ENCODE data around the gene RERE. TPM values are rescaled to one million over a fixed set of nuclear protein-coding genes. Genes with fewer than 3 reads are reported as not detected.
A peak's percentile ranks its signal among the peaks of the same experiment; 100 is the strongest.
"Not testable (repeated sequence)": the region's sequence is repeated elsewhere in the genome, so short reads cannot be mapped to it uniquely, and the experiment has no call there.

Gene RERE
- total RNA-seq, 2 experiments from 2014 or later: 96.6 to 101 TPM

GRCh38 chr1:8381618-8382017 lies 435.8 kb downstream of the RERE start:
- Mint-ChIP-seq H3K9me3 (no peaks in the 10 kb centered on the region), H3K4me1 (peaks cover 48% of the 10 kb centered on the region), H3K36me3 (ENCODE audit: low read depth) (peaks cover 28% of the 10 kb centered on the region), H3K4me3 (no peak overlapping the region), H3K27me3 (no peaks in the 10 kb centered on the region), H3K27ac (no peak overlapping the region)
- ChIA-PET CTCF (interaction anchor here (0.6 to 1.0 kb wide), 3 partner anchors 50 to 536 kb away, joined by 3 to 5 read pairs (median 4); no protein-coding TSS in a partner anchor), POLR2A (no interaction called here)
- DNase-seq: no peak

GRCh38 chr1:8380310-8380709 lies 437.1 kb downstream of the RERE start:
- not testable (repeated sequence) for H3K4me3 Mint-ChIP-seq, H3K27me3 Mint-ChIP-seq, H3K27ac Mint-ChIP-seq, H3K9me3 Mint-ChIP-seq, DNase-seq
- ChIA-PET POLR2A (interaction anchor here (0.9 kb wide), 1 partner anchor 22 kb away, joined by 3 read pairs; no protein-coding TSS in a partner anchor), CTCF (interaction anchor here (0.8 kb wide), 1 partner anchor 356 kb away, joined by 5 read pairs; no protein-coding TSS in a partner anchor)
- Mint-ChIP-seq H3K4me1 (peaks cover 48% of the 10 kb centered on the region), H3K36me3 (ENCODE audit: low read depth) (peaks cover 27% of the 10 kb centered on the region)

GRCh38 chr1:8379513-8380186 lies 437.8 kb downstream of the RERE start:
- peaks cover 25% of the 10 kb centered on the region for H3K36me3 Mint-ChIP-seq (ENCODE audit: low read depth)
- CTCF ChIA-PET: interaction anchor here (0.8 kb wide), 1 partner anchor 355 kb away, joined by 5 read pairs; no protein-coding TSS in a partner anchor
- no peaks in the 10 kb centered on the region for H3K27me3 Mint-ChIP-seq
- H3K4me1 Mint-ChIP-seq: peaks cover 47% of the 10 kb centered on the region
- DNase-seq: no peak
- no peaks in the 10 kb centered on the region for H3K9me3 Mint-ChIP-seq
- POLR2A ChIA-PET: no interaction called here
- H3K27ac Mint-ChIP-seq: no peak overlapping the region
- no peak overlapping the region for H3K4me3 Mint-ChIP-seq

- no peak overlapping the region for H3K4me3 Mint-ChIP-seq
- peaks cover 21% of the 10 kb centered on the region for H3K36me3 Mint-ChIP-seq (ENCODE audit: low read depth)
- no peak overlapping the region for H3K27ac Mint-ChIP-seq
- H3K4me1 Mint-ChIP-seq: peaks cover 45% of the 10 kb centered on the region
- CTCF ChIA-PET: no interaction called here
- no peak for DNase-seq
- H3K9me3 Mint-ChIP-seq: no peaks in the 10 kb centered on the region
- no peaks in the 10 kb centered on the region for H3K27me3 Mint-ChIP-seq
- POLR2A ChIA-PET: no interaction called here
These were observed 438.4 kb downstream of the RERE start for GRCh38 chr1:8378981-8379470.

- Mint-ChIP-seq H3K4me1 (peaks cover 39% of the 10 kb centered on the region), H3K36me3 (ENCODE audit: low read depth) (peaks cover 21% of the 10 kb centered on the region), H3K27ac (no peak overlapping the region), H3K4me3 (no peak overlapping the region), H3K9me3 (no peaks in the 10 kb centered on the region), H3K27me3 (no peaks in the 10 kb centered on the region)
- ChIA-PET POLR2A (no interaction called here), CTCF (no interaction called here)
- DNase-seq: no peak
These were observed 439.3 kb downstream of the RERE start for GRCh38 chr1:8378178-8378577.

GRCh38 chr1:8377271-8377981 lies 440.0 kb downstream of the RERE start:
- no peak for DNase-seq
- Mint-ChIP-seq H3K4me3 (no peak overlapping the region), H3K4me1 (peaks cover 31% of the 10 kb centered on the region), H3K27ac (no peak overlapping the region), H3K9me3 (no peaks in the 10 kb centered on the region), H3K27me3 (no peaks in the 10 kb centered on the region), H3K36me3 (ENCODE audit: low read depth) (peaks cover 20% of the 10 kb centered on the region)
- POLR2A ChIA-PET: no interaction called here
- CTCF ChIA-PET: no interaction called here

- ChIA-PET CTCF (interaction anchor here (0.9 kb wide), 1 partner anchor 350 kb away, joined by 3 read pairs; no protein-coding TSS in a partner anchor), POLR2A (interaction anchor here (0.7 kb wide), 1 partner anchor 279 kb away, joined by 3 read pairs; no protein-coding TSS in a partner anchor)
- Mint-ChIP-seq H3K36me3 (ENCODE audit: low read depth) (peaks cover 24% of the 10 kb centered on the region), H3K27me3 (no peaks in the 10 kb centered on the region), H3K27ac (no peak overlapping the region), H3K4me3 (no peak overlapping the region), H3K4me1 (peaks cover 25% of the 10 kb centered on the region), H3K9me3 (no peaks in the 10 kb centered on the region)
- no peak for DNase-seq
These were observed 441.0 kb downstream of the RERE start for GRCh38 chr1:8376358-8376840.

GRCh38 chr1:8374812-8375211 lies 442.6 kb downstream of the RERE start:
- H3K36me3 Mint-ChIP-seq (ENCODE audit: low read depth): peaks cover 21% of the 10 kb centered on the region
- POLR2A ChIA-PET: no interaction called here
- H3K27me3 Mint-ChIP-seq: no peaks in the 10 kb centered on the region
- no peak overlapping the region for H3K4me3 Mint-ChIP-seq
- peak overlapping the region; percentile 33 for H3K27ac Mint-ChIP-seq
- no peaks in the 10 kb centered on the region for H3K9me3 Mint-ChIP-seq
- peaks cover 25% of the 10 kb centered on the region for H3K4me1 Mint-ChIP-seq
- CTCF ChIA-PET: no interaction called here
- DNase-seq: no peak

GRCh38 chr1:8374356-8374755 lies 443.1 kb downstream of the RERE start:
- CTCF ChIA-PET: interaction anchor here (1.2 kb wide), 1 partner anchor 73 kb away, joined by 3 read pairs; no protein-coding TSS in a partner anchor
- Mint-ChIP-seq H3K9me3 (no peaks in the 10 kb centered on the region), H3K27ac (no peak overlapping the region), H3K36me3 (ENCODE audit: low read depth) (peaks cover 21% of the 10 kb centered on the region), H3K4me3 (no peak overlapping the region), H3K4me1 (peaks cover 26% of the 10 kb centered on the region), H3K27me3 (no peaks in the 10 kb centered on the region)
- no peak for DNase-seq
- POLR2A ChIA-PET: no interaction called here

- no peaks in the 10 kb centered on the region for H3K27me3 Mint-ChIP-seq
- H3K4me1 Mint-ChIP-seq: peaks cover 24% of the 10 kb centered on the region
- no peak overlapping the region for H3K4me3 Mint-ChIP-seq
- no peak for DNase-seq
- no peak overlapping the region for H3K27ac Mint-ChIP-seq
- ChIA-PET POLR2A (no interaction called here), CTCF (interaction anchor here (1.2 kb wide), 1 partner anchor 72 kb away, joined by 3 read pairs; no protein-coding TSS in a partner anchor)
- H3K9me3 Mint-ChIP-seq: no peaks in the 10 kb centered on the region
- peaks cover 18% of the 10 kb centered on the region for H3K36me3 Mint-ChIP-seq (ENCODE audit: low read depth)
These were observed 443.7 kb downstream of the RERE start for GRCh38 chr1:8373581-8374241.

- Mint-ChIP-seq H3K4me3 (no peak overlapping the region), H3K27me3 (no peaks in the 10 kb centered on the region), H3K4me1 (peaks cover 18% of the 10 kb centered on the region), H3K36me3 (ENCODE audit: low read depth) (peaks cover 13% of the 10 kb centered on the region), H3K27ac (no peak overlapping the region), H3K9me3 (no peaks in the 10 kb centered on the region)
- POLR2A ChIA-PET: interaction anchor here (1.6 kb wide), 1 partner anchor 472 kb away, joined by 4 read pairs; no protein-coding TSS in a partner anchor
- CTCF ChIA-PET: interaction anchor here (1.2 kb wide), 1 partner anchor 71 kb away, joined by 3 read pairs; no protein-coding TSS in a partner anchor
- DNase-seq: no peak
These were observed 444.3 kb downstream of the RERE start for GRCh38 chr1:8373125-8373524.

- POLR2A ChIA-PET: interaction anchor here (1.1 to 1.6 kb wide), 2 partner anchors 53 to 474 kb away, joined by 3 to 4 read pairs; no protein-coding TSS in a partner anchor
These were observed 446.0 kb downstream of the RERE start for GRCh38 chr1:8371372-8371991.

More at GRCh38 chr1:8371372-8371991, 446.0 kb downstream of the RERE start:
- no peak for DNase-seq
- Mint-ChIP-seq H3K27me3 (no peaks in the 10 kb centered on the region), H3K4me1 (peaks cover 15% of the 10 kb centered on the region), H3K4me3 (no peak overlapping the region), H3K9me3 (no peaks in the 10 kb centered on the region), H3K27ac (no peak overlapping the region), H3K36me3 (ENCODE audit: low read depth) (peaks cover 14% of the 10 kb centered on the region)
- CTCF ChIA-PET: interaction anchor here (0.9 to 1.3 kb wide), 2 partner anchors 37 to 357 kb away, joined by 4 read pairs; no protein-coding TSS in a partner anchor

Data from activated CD4-positive, alpha-beta memory T cell treated with anti-CD3 and anti-CD28 coated beads, Interleukin-2, amount 10 ng/mL, durations not matched to agents 7 days and 5 days (primary cell).